K562 (cell line): ENCODE data around the gene ZNF804A. TPM values are rescaled to one million over a fixed set of nuclear protein-coding genes. Genes with fewer than 3 reads are reported as not detected.

Source experiments
- ATAC-seq: fragments of 200-7000 bp; cut with Tn5 transposase; 3 replicates; pipeline ENCODE4 v1.9.1; 2020; ENCODE audit warnings: moderate library complexity
- BruUV-seq: library from RNA; stranded (reverse); fragments of 400-500 nt; replicated peaks from 2 replicates; lab custom pipeline; 2021; lab: Mats Ljungman, UMichigan
- CTCF ChIA-PET: fragments of 300-600 bp; formaldehyde crosslinking; extraction: SDS; loops from one replicate; lab custom pipeline; 2021; ENCODE audit warnings: low intra/inter-chr PET ratio; lab: Yijun Ruan, JAX
- POLR2A ChIA-PET: fragments of 300-600, 350-650 bp; sonication (Branson Sonifier 250); formaldehyde crosslinking; extraction: SDS; loops from one replicate; lab custom pipeline; 2021; ENCODE audit warnings: antibody characterized with exemption, inconsistent platforms; lab: Yijun Ruan, JAX
- DNase-seq, 4 experiments: peaks; one replicate each; pipeline versions ENCODE4 v3.0.0 to v3.0.0-alpha.2; 2011 to 2018; ENCODE audit warnings: low spot score in 3 of 4, mixed read lengths in 3 of 4; ENCODE audit errors: extremely low read depth in 1 of 4
- FAIRE-seq: peaks from 2 replicates; lab custom pipeline; 2011; peaks lifted over from hg19 to GRCh38; lab: Jason Lieb, UNC
- H2AFZ ChIP-seq: 2 replicates; pipeline ENCODE4 v1.6.0; 2011; ENCODE audit warnings: low read depth, low read length, control low read depth, inconsistent platforms
- H3K27ac ChIP-seq: fragments of 200-600 bp; 3 replicates; pipeline ENCODE4 v1.8.0; 2011; ENCODE audit warnings: low read depth, mild to moderate bottlenecking, control low read depth, inconsistent platforms, low read length, moderate library complexity, mixed read lengths; ENCODE audit errors: extremely low read depth
- H3K27me3 ChIP-seq, 2 experiments: fragments of 300-600 bp in 1 of 2; 2 replicates in 1 of 2; 3 replicates in 1 of 2; pipeline versions ENCODE4 v1.6.0 to v1.8.0; 2011; ENCODE audit warnings: inconsistent platforms in 2 of 2, low read length in 2 of 2, mild to moderate bottlenecking in 1 of 2, mixed read lengths in 1 of 2, moderate library complexity in 1 of 2; ENCODE audit not compliant: control insufficient read depth in 2 of 2, insufficient read depth in 2 of 2
- H3K36me3 ChIP-seq: fragments of 300-600 bp; 3 replicates; pipeline ENCODE4 v1.8.0; 2011; ENCODE audit warnings: mild to moderate bottlenecking, low read length, inconsistent platforms; ENCODE audit not compliant: control insufficient read depth, insufficient read depth
- H3K4me1 ChIP-seq, 2 experiments: fragments of 200-600 bp in 1 of 2; replicated peaks in 1 of 2; 2 replicates in 1 of 2; 3 replicates in 1 of 2; pipeline versions ENCODE4 v1.5.1 to v1.8.0; 2011; ENCODE audit warnings: inconsistent platforms in 2 of 2, low read length in 2 of 2, mild to moderate bottlenecking in 1 of 2, mixed read lengths in 1 of 2, moderate library complexity in 1 of 2; ENCODE audit not compliant: control insufficient read depth in 2 of 2, insufficient read depth in 2 of 2
- H3K4me2 ChIP-seq: 2 replicates; pipeline ENCODE4 v1.6.1; 2011; ENCODE audit warnings: low read length, control low read depth, inconsistent platforms, mixed read lengths; ENCODE audit not compliant: insufficient read depth
- H3K4me3 ChIP-seq: fragments of 200-600 bp; sonication (generic), shearing (Covaris generic); 2 replicates; pipeline ENCODE4 v1.5.1; 2016; ENCODE audit warnings: control low read depth, inconsistent platforms
- H3K79me2 ChIP-seq: fragments of 200-600 bp; 3 replicates; pipeline ENCODE4 v1.8.0; 2011; ENCODE audit warnings: low read length, inconsistent platforms; ENCODE audit not compliant: control insufficient read depth, insufficient read depth
- H3K9ac ChIP-seq, 2 experiments: 2 replicates each; pipeline versions ENCODE4 v1.6.0 to v1.6.1; 2011; ENCODE audit warnings: low read depth in 2 of 2, low read length in 2 of 2, control low read depth in 1 of 2, inconsistent platforms in 1 of 2, mild to moderate bottlenecking in 1 of 2, mixed read lengths in 1 of 2; ENCODE audit not compliant: insufficient read depth in 1 of 2
- H3K9me1 ChIP-seq: one replicate; pipeline ENCODE4 v1.6.0; 2011; ENCODE audit warnings: inconsistent platforms, mild to moderate bottlenecking, low read length, moderate library complexity; ENCODE audit not compliant: control insufficient read depth, insufficient read depth
- H3K9me3 ChIP-seq: replicated peaks from 2 replicates; pipeline ENCODE4 v1.5.1; 2011; ENCODE audit warnings: low read depth, low read length, inconsistent platforms; ENCODE audit not compliant: control insufficient read depth, insufficient read depth
- H4K20me1 ChIP-seq: replicated peaks from 2 replicates; pipeline ENCODE4 v1.6.1; 2011; ENCODE audit warnings: low read length, inconsistent platforms, mixed read lengths; ENCODE audit not compliant: control insufficient read depth, insufficient read depth
- CBFA2T2 ChIP-seq: fragments of 450-650 bp; conservative IDR thresholded peaks from 2 replicates; pipeline ENCODE4 v1.6.1; 2017; ENCODE audit warnings: mild to moderate bottlenecking
- CEBPB ChIP-seq: fragments of 450-650 bp; IDR thresholded peaks from 2 replicates; pipeline ENCODE4 v1.6.1; 2016; ENCODE audit warnings: missing genetic modification characterization, missing compliant biosample characterization
- CEBPG ChIP-seq, 3 experiments: fragments of 200-800 bp in 1 of 3; sonication (Bioruptor generic) in 1 of 3; sonication (generic) in 1 of 3; formaldehyde crosslinking in 1 of 3; IDR thresholded peaks in 2 of 3; conservative IDR thresholded peaks in 1 of 3; 2 replicates each; pipeline versions ENCODE4 v1.6.1 to v1.8.0; 2016 to 2022; ENCODE audit warnings: missing compliant biosample characterization in 2 of 3, missing genetic modification characterization in 2 of 3, mild to moderate bottlenecking in 1 of 3, missing genetic modification reagents in 1 of 3
- E2F1 ChIP-seq: sonication (generic); formaldehyde crosslinking; IDR thresholded peaks from 2 replicates; pipeline ENCODE4 v1.8.1; 2023; ENCODE audit warnings: mild to moderate bottlenecking, missing genetic modification reagents, moderate library complexity
- PTBP1 ChIP-seq: fragments of 200-400 bp; formaldehyde crosslinking; IDR thresholded peaks from 2 replicates; pipeline ENCODE4 v1.6.1; 2017; ENCODE audit warnings: low read depth, low read length
- WGBS: fragments of 100-300 bp; shearing (Covaris generic); methylation state at CpG from one replicate; pipeline ENCODE4 v1.1.6; 2016; ENCODE audit warnings: low coverage, mixed read lengths; ENCODE audit not compliant: insufficient coverage; ENCODE audit errors: missing lambda C conversion rate; 5-methylcytosine and 5-hydroxymethylcytosine counted together
- in situ Hi-C: fragments of 300-500 bp; cut with MboI; formaldehyde crosslinking; loops from 4 replicates; pipeline ENCODE4 v1.15.0; 2018; ENCODE audit warnings: inconsistent platforms, mixed read lengths
- intact Hi-C: fragments of 100-400 bp; cut with micrococcal nuclease; formaldehyde crosslinking; loops from 2 replicates; pipeline ENCODE4 v1.14.2; 2022
- polyA plus RNA-seq, 8 experiments: library from polyadenylated mRNA; depleted of rRNA in 4 of 8; stranded (reverse) in 5 of 8; unstranded in 3 of 8; fragments of >200 nt; fragmentation: Nextera tagmentation in 2 of 8; fragmentation: Illumina TruSeq in 1 of 8; extraction: Ambion mirVana in 2 of 8; extraction: Trizol in 1 of 8; gene quantifications; 2 replicates each; pipeline versions ENCODE4 v1.2.1 to v1.2.3, GENCODE V29; 2011 to 2014; ENCODE audit warnings: inconsistent platforms in 1 of 8, missing spikeins in 1 of 8
- total RNA-seq, 7 experiments: library from RNA; depleted of rRNA in 6 of 7; stranded (reverse); fragments of >200 nt in 6 of 7; fragmentation: Illumina TruSeq in 2 of 7; extraction: Trizol in 2 of 7; gene quantifications; 2 replicates each; pipeline versions ENCODE4 v1.2.1 to v1.2.3, GENCODE V29; 2011 to 2021; ENCODE audit warnings: low replicate concordance in 1 of 7

ZNF804A gene
- total and polyA plus RNA-seq, 9 of the 15 experiments (the other 6 are each of a cell fraction or from before 2014, with no cell fraction given), result 0.01 to 1.2 (median 0.73) TPM

- 12% methylated on average over 1 of the region's 1 CpG for WGBS
- ChIA-PET CTCF (no interaction called here), POLR2A (no interaction called here)
- H4K20me1 ChIP-seq, result no peaks in the 10 kb centered on the region
- H3K27me3 ChIP-seq, result no peaks in the 10 kb centered on the region
- H3K9ac ChIP-seq, result no peak overlapping the region
- FAIRE-seq (no peak), ATAC-seq (no peak)
- H3K9me1 ChIP-seq, result no peaks in the 10 kb centered on the region
- no peaks in the 10 kb centered on the region; the same call in 1 of the 2 replicates for H3K9me3 ChIP-seq
- H3K4me2 ChIP-seq, result no peak overlapping the region
- H3K36me3 ChIP-seq, result no peaks in the 10 kb centered on the region
- H3K27ac ChIP-seq, result no peak overlapping the region
- H3K79me2 ChIP-seq, result no peaks in the 10 kb centered on the region
- no peak overlapping the region for H3K4me3 ChIP-seq
- TF ChIP-seq PTBP1 (no peak), CBFA2T2 (no peak)
- TF ChIP-seq, all 486 proteins: peak for 0
- BruUV-seq, result no TSS peak
- Histone ChIP-seq H3K4me1 (no peaks in the 10 kb centered on the region), H2AFZ (no peak overlapping the region)
- in situ Hi-C loops, result no loop called here
- intact Hi-C loops, result no loop called here
- DNase-seq, result no peak
These were observed 171.4 kb downstream of the ZNF804A start for GRCh38 chr2:184769686-184770085.

GRCh38 chr2:184779777-184780176 is 181.4 kb downstream of the ZNF804A start:
- H3K4me2 ChIP-seq, result no peak overlapping the region
- FAIRE-seq (no peak), ATAC-seq (no peak), DNase-seq (no peak)
- no peaks in the 10 kb centered on the region for H3K4me1 ChIP-seq
- H3K4me3 ChIP-seq, result no peak overlapping the region
- no peaks in the 10 kb centered on the region; the same call in 1 of the 2 replicates for H3K9me3 ChIP-seq
- ChIA-PET CTCF (no interaction called here), POLR2A (no interaction called here)
- no peaks in the 10 kb centered on the region for H3K36me3 ChIP-seq
- in situ Hi-C loops, result no loop called here
- no peaks in the 10 kb centered on the region for H3K27me3 ChIP-seq
- no peaks in the 10 kb centered on the region for H4K20me1 ChIP-seq
- H3K79me2 ChIP-seq, result no peaks in the 10 kb centered on the region
- H3K9ac ChIP-seq, result no peak overlapping the region
- WGBS, result 3% methylated on average over 2 of the region's 2 CpGs
- intact Hi-C loops, result no loop called here
- no peak overlapping the region for H3K27ac ChIP-seq
- TF ChIP-seq E2F1 (CRISPR knock-in tag), result no peak
- no peak for TF ChIP-seq CEBPG (CRISPR knock-in tag; IDR thresholded peaks at IDR 0.05)
- peak in 1 of 2 experiments; percentile 65; a peak in 2 of 4 replicates for TF ChIP-seq CEBPG (tag; conservative IDR thresholded peaks at IDR 0.05 in 1 of 2, IDR thresholded peaks at IDR 0.05 in 1 of 2)
- peak; percentile 61 for TF ChIP-seq CEBPB (tag)
- no peaks in the 10 kb centered on the region for H3K9me1 ChIP-seq
- BruUV-seq, result no TSS peak
- H2AFZ ChIP-seq, result no peak overlapping the region
